Adipose tissue (tissue), 3 donors: ENCODE data around the gene GABBR2. TPM values are rescaled to one million over a fixed set of nuclear protein-coding genes. Genes with fewer than 3 reads are reported as not detected.

Experiments
- H3K27ac ChIP-seq: one replicate; pipeline ENCODE4 v1.5.1; 2013; ENCODE audit warnings: low read depth, low read length
- WGBS, 3 donors: extraction: QIAGEN DNeasy Blood & Tissue Kit; methylation state at CpG; one replicate each; pipeline ENCODE4 v1.1.7; 2013; 5-methylcytosine and 5-hydroxymethylcytosine counted together
- polyA plus RNA-seq, 3 donors: library from polyadenylated mRNA; stranded (reverse); fragments of 200-250 nt; gene quantifications; one replicate each; pipeline ENCODE4 v1.2.3, GENCODE V29; 2013
- donor health status: healthy with polysubstance abuse.
- donor health status: Bipolar disorder and iron deficiency.
- donor health status: healthy.

GABBR2 gene
- polyA plus RNA-seq, 3 donors: 0.01 TPM; not detected in 2

- no peak overlapping the region for H3K27ac ChIP-seq
- WGBS, 3 donors: 29 to 48% (median 45%) methylated on average over 2 of the region's 2 CpGs
Observed at GRCh38 chr9:98456156-98456613, 252.6 kb downstream of the GABBR2 start.

GRCh38 chr9:98455256-98456155 is 253.2 kb downstream of the GABBR2 start:
- H3K27ac ChIP-seq: no peak overlapping the region
- WGBS, 3 donors: 65 to 74% (median 72%) methylated on average over 12 of the region's 12 CpGs

- WGBS, 3 donors: 86 to 90% (median 89%) methylated on average over 16 of the region's 16 CpGs
- no peak overlapping the region for H3K27ac ChIP-seq
Observed at GRCh38 chr9:98453589-98454311, 255.0 kb downstream of the GABBR2 start.

GRCh38 chr9:98451576-98451975 is 257.2 kb downstream of the GABBR2 start:
- WGBS, 3 donors: 71 to 92% (median 75%) methylated on average over 1 of the region's 1 CpG
- no peak overlapping the region for H3K27ac ChIP-seq

GRCh38 chr9:98450496-98450895 is 258.2 kb downstream of the GABBR2 start:
- WGBS, 3 donors: 70 to 78% (median 71%) methylated on average over 2 of the region's 2 CpGs
- no peak overlapping the region for H3K27ac ChIP-seq

- 78 to 81% (median 79%) methylated on average over 3 of the region's 3 CpGs for WGBS, 3 donors
- no peak overlapping the region for H3K27ac ChIP-seq
Observed at GRCh38 chr9:98449871-98450270, 258.9 kb downstream of the GABBR2 start.

- WGBS, 3 donors: 68 to 89% (median 88%) methylated on average over 1 of the region's 1 CpG
- H3K27ac ChIP-seq: no peak overlapping the region
Observed at GRCh38 chr9:98445576-98445975, 263.2 kb downstream of the GABBR2 start.

- no peak overlapping the region for H3K27ac ChIP-seq
- WGBS, 3 donors: 88 to 92% (median 91%) methylated on average over 13 of the region's 13 CpGs
Observed at GRCh38 chr9:98444601-98445000, 264.1 kb downstream of the GABBR2 start.

GRCh38 chr9:98442541-98442940 is 266.2 kb downstream of the GABBR2 start:
- no peak overlapping the region for H3K27ac ChIP-seq
- 52 to 76% (median 58%) methylated on average over 2 of the region's 2 CpGs for WGBS, 3 donors

- no peak overlapping the region for H3K27ac ChIP-seq
- WGBS, 3 donors: 45 to 69% (median 52%) methylated on average over 3 of the region's 3 CpGs
Observed at GRCh38 chr9:98442114-98442513, 266.6 kb downstream of the GABBR2 start.

GRCh38 chr9:98438666-98439065 is 270.1 kb downstream of the GABBR2 start:
- WGBS, 3 donors: 74 to 78% (median 77%) methylated on average over 3 of the region's 3 CpGs
- no peak overlapping the region for H3K27ac ChIP-seq

- H3K27ac ChIP-seq: no peak overlapping the region
- 91 to 94% (median 92%) methylated on average over 4 of the region's 4 CpGs for WGBS, 3 donors
Observed at GRCh38 chr9:98437458-98438034, 271.2 kb downstream of the GABBR2 start.

GRCh38 chr9:98432960-98433359 is 275.8 kb downstream of the GABBR2 start:
- 77 to 90% (median 90%) methylated on average over 4 of the region's 4 CpGs for WGBS, 3 donors

GRCh38 chr9:98432134-98432533 is 276.6 kb downstream of the GABBR2 start:
- 80 to 91% (median 81%) methylated on average over 6 of the region's 6 CpGs for WGBS, 3 donors
- H3K27ac ChIP-seq: no peak overlapping the region

More at GRCh38 chr9:98432960-98433359, 275.8 kb downstream of the GABBR2 start:
- H3K27ac ChIP-seq: no peak overlapping the region

GRCh38 chr9:98430535-98431292 is 278.0 kb downstream of the GABBR2 start:
- no peak overlapping the region for H3K27ac ChIP-seq

GRCh38 chr9:98429613-98430012 is 279.1 kb downstream of the GABBR2 start:
- no peak overlapping the region for H3K27ac ChIP-seq
- 32 to 74% (median 41%) methylated on average over 1 of the region's 1 CpG for WGBS, 3 donors

More at GRCh38 chr9:98430535-98431292, 278.0 kb downstream of the GABBR2 start:
- 52 to 62% (median 60%) methylated on average over 3 of the region's 3 CpGs for WGBS, 3 donors

GRCh38 chr9:98428454-98428853 is 280.3 kb downstream of the GABBR2 start:
- WGBS, 3 donors: 88 to 96% (median 91%) methylated on average over 2 of the region's 2 CpGs
- H3K27ac ChIP-seq: no peak overlapping the region

GRCh38 chr9:98427491-98427890 is 281.2 kb downstream of the GABBR2 start:
- H3K27ac ChIP-seq: no peak overlapping the region
- WGBS, 3 donors: 87 to 95% (median 93%) methylated on average over 5 of the region's 5 CpGs
